ENCODE results near the gene PRDM15.

PRDM15 gene

DNA sequence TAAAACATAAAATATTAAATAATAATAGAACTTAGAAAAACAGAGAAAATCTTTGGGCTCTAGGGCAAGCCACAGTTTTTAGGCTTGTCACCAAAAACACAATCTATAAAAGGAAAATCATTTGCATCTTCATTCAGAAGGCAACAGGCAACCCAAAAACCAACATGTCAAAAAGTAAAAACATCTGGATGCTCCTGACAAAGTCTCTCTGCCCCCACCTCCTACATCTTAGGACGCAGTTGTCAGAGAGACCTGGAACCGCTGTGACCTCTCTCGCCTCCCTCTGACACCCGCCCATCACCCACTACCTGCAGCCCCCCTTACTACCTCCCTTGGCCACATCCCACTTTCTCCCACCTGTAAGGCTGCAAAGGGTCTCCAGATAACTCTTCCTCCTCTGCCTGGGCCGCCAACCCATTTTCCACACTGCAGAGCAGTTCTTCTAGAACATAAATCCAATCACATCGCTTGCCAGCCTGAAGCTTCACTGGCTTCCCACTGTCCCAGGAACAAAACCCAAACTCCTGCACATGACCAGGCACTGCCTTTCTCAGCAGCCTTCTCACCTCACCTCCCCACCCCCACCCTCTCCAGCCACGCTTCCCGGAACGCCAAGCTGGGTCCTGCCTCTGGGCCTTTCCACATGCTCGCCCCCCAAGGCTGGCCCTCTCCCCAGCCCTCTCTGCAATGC is 14.7 kb downstream of the PRDM15 start:
- no peak for DNase-seq (ENCODE audit: low spot score)

DNA sequence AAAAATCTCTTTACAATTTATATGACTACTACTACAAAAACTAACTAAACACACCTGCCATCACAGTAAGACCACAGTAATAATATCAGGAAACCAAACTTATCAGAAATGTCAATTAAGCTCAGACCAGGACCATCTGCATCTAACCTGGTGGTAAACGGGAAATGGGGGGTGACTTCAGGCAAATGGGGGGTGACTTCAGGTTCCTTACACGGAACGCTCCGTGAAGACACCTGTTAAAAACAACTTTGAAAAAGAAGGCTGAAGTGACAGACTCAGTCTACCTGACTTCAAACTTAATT is 15.8 kb downstream of the PRDM15 start:
- DNase-seq (ENCODE audit: low spot score), result no peak

DNA sequence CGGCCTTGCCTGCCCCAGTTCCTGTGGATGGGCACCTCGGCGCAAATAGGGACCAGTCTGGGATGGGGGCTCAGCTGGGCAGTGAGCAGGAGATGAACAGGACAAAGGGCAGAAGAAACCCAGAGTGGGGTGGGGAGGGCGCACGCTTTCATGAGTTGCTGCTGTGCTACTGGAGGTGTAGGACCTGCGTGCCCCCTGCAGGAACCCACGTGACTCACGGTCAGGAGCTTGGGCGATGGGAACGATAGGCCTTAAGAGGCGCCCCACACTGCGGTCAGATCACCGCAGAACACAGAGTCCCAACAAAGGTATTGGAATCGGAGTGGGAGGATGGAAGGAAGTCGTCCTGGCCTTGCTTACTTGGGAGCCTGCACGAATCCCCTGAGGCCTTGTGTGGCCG is 17.2 kb downstream of the PRDM15 start:
- DNase-seq (ENCODE audit: low spot score), result no peak

DNA sequence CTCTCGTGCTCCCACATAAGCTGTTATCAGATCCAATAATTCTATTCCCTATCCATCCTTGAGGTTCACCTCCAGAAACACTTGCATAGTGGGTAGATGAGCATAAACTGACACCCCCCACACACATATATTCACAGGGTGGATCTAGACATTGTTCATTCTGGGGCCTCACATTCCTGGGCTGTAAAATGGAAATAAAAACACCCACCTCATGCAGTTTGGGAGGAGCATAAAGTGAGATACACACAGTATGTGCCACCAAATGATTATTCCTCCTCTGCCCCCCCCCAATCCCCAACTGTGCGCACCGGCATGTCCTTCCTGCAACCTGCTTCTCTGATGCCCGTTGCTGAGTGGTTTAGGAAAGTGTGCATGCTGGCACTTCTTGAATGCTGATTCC is 17.9 kb downstream of the PRDM15 start:
- no peak for DNase-seq (ENCODE audit: low spot score)

GRCh38 chr21:41859297-41859980 is 19.7 kb downstream of the PRDM15 start:
- DNase-seq (ENCODE audit: low spot score), result no peak

DNA sequence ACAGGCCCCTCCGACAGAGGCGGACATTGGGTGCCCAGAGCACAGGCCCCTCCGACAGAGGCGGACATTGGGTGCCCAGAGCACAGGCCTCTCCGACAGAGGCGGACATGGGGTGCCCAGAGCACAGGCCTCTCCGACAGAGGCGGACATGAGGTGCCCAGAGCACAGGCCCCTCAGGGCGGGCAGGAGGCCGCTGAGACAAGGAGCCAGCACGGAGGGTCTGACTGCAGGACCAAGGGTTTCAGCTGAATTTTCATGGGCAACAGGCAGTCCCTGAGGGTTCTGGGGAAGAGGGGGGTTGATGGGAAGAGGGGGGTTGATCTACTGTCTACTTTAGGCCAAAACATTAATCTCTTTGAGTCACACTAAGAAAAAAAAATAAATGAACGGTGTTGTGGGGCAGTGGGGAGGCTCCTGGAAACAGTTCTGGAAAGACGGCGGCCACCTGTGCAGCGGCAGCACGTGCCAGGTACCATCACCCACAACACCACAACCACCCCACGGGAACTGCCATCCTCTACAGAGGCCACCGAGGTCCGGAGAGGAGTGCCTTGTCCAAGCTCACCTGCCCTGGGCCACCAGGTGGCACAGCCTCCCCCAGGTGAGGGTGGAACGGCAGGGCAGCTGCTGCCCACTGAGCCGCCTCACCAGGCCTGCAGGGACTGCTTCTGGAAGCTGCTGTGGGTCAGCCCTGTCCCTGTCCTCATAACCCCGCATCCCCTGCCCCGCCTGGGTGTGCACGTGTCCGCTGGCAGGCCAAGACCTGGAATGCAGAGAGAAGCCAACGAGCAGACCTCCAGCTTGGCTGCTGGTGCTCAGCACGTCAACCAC is 20.5 kb downstream of the PRDM15 start:
- DNase-seq (ENCODE audit: low spot score), result no peak

GRCh38 chr21:41857771-41858300 is 21.3 kb downstream of the PRDM15 start:
- no peak for DNase-seq (ENCODE audit: low spot score)

- no peak for DNase-seq (ENCODE audit: low spot score)
Observed at GRCh38 chr21:41856572-41856971, 22.6 kb downstream of the PRDM15 start.

- DNase-seq (ENCODE audit: low spot score), result no peak
Observed at GRCh38 chr21:41854426-41854995, 24.6 kb downstream of the PRDM15 start.

DNA sequence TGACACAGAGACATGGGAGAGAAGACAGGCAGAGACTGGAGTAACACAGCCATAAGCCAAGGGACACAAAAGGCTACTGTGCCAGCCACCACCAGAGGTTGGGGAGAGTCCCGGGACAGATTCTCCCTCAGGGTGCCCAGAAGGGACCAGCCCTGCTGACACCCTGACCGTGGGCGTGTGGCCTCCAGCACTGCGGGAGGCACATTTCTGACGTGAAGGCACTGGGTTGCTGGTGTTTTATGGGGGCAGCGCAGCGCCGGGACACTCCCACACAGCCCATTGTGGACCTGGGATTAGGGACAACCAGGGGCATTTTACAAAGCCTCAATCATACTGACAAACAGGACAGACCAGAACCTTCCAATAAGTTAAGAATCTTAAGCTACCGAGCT is 26.2 kb downstream of the PRDM15 start:
- no peak for DNase-seq (ENCODE audit: low spot score)

DNA sequence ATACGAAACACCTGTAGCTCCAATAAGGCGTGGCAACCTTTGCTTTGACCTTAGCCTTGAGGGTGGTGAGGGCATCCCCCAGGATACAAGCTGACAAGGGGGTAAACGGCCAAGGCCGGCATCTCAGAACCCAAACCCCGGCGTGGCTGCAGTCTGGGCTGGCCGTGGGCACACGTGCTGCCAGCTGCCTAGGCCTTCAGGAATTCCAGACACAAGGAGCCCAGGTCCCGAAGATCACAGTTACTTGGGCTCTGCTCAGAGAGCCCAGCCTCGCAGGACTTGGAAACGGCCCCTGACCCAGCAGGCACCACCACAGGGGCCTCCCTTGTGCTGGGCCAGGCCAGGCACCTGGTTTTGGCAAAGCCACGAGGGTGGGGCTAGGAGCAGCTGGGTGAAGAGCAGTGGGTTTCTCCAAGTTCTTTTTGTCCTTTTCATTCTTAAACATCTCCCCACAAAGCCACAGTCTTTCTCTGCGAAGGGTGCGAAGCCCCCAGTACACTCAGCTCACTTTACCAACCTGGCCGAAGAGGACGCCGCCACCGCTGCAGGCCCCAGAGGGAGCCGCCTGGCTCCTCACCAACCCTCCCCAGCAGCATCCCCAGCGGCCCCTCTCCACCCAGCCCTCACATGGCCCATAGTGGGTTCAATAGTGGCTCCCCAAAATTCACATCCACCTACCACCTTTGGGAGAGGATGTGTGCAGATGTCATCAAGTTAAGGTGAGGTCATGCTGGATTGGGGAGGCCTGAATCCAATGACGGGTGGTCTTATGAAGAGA is 26.8 kb downstream of the PRDM15 start:
- no peak for DNase-seq (ENCODE audit: low spot score)

- no peak for DNase-seq (ENCODE audit: low spot score)
Observed at GRCh38 chr21:41851090-41851790, 27.9 kb downstream of the PRDM15 start.

- no peak for DNase-seq (ENCODE audit: low spot score)
Observed at GRCh38 chr21:41850085-41850484, 29.1 kb downstream of the PRDM15 start.

DNA sequence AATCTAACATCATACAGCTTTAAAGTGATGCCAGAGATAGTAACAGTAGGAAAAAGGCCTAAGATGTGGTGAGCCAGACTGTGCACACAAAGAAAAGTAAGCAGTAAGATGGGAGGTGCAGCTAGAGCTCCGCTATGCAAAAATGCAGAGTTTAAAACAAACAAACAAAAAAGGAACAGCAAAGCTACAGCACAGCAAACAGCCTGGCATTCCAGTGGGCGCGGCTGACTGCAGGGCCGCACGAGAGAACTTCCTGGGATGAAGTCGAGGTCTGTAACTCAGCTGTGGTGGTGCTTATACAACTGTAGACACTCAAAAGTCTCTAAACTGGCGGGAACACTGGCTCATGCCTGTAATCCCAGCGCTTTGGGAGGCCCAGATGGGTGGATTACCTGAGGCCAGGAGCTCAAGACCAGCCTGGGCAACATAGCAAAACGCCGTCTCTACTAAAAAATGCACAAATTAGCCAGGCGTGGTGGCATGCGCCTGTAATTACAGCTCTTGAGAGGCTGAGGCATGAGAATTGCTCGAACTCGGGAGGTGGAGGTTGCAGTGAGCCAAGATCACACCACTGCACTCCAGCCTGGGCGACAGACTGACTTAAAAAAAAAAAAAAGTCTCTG is 30.1 kb downstream of the PRDM15 start:
- DNase-seq (ENCODE audit: low spot score), result no peak

DNA sequence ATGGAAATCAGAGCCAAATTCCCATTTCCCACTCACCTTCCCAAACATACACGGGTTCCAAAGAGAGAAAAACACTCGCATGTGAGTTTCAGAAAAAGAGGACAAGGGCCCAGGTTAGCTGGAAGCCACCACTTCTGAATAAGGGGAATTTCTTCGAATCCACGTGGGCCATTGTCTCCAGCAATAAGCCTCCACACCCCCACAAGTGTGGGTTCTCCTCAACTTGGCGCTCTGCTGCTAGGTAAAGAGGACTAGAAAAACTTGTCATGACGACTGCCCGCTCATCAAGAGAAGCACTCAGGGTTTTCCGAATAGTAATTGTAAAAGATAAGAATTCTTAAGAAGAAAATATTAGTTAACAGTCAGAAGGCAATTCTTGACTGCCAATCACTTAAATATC is 30.6 kb downstream of the PRDM15 start:
- DNase-seq (ENCODE audit: low spot score), result no peak

DNA sequence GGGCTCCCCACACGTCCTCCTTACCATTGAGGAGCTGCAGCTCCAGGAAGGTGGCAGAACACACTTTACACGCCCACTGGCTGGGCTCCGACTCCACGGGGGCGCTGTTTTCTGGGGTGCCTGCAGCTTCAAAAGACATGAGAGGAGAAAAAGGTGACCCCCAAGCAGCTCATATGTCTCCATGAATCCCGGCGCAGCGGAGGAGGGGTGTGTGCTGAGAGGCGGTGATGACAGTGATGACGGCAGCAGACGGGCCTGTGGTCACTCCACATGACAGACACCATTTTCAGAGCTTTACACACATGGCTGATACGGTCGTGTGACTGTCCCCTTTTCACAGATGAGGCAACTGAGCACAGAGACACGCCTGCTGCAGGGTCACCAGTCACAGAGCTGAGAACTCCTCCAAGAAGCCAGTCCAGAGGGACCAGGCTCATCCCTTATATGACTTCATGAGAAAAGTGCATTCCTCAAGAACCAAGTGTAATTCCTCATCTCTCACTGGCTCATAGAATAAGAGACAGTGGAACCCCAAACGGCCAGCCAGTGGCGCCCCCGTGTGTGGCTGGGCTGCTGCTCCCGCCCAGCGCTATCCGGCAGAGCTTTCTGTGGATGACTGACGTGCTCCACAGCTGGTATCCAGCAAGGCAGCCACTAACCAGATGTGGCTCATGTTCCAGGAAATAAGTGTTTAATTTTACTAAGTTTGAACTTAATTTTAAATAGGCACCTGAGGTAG is 31.9 kb downstream of the PRDM15 start:
- no peak for DNase-seq (ENCODE audit: low spot score)

DNA sequence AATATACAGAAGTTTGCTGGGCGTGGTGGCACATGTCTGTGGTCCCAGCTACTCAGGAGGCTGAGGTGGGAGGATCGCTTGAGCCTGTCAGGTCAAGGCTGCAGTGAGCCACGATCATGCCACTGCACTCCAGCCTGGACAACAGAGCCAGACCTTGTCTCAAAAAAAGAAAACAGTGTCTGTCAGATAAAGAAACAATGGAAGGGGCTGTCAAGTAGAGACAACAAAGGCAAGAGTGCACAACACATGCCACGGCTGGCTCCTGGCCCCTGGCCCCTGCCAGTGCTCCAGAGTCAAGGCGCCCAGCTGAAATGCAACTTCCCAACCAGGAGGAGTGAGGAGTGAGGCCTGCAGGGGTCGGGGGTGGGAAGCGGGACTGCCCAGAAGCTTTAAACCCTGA is 32.6 kb downstream of the PRDM15 start:
- DNase-seq (ENCODE audit: low spot score), result no peak

GRCh38 chr21:41846033-41846317 is 33.2 kb downstream of the PRDM15 start:
- no peak for DNase-seq (ENCODE audit: low spot score)

DNA sequence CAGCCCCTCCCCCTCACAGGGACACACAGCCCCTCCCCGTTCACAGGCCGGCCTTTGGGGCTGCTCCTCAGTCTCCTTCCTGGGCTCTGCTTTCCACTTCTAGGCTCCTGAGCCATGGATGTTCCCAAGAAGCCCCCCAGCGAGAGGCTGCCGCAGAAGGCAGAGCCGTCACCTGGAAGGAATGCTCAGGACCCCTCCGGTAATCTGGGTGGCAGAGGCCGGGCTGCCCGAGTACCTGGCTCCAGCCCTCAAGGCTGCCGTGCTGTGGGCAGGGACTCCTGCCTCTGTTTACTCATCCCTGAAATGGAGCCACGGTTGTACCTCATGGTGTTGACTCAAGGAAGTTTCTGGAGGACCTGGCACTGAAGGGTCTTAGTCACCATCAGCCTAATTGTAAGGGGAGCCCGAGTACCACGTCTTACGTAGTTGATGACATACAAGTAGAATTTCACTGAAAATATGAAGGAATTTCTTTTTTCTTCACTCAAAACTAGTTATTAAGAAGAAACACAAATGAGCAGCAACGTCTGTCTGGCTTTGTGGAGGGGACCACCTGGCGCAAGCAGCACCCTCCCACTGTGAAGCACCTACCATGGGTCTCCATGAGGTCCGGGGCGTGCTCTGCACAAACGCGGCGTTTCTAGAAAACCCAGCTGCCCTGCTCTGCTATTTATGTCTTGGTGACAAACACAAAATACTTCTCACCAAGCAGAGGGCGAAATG is 33.7 kb downstream of the PRDM15 start:
- no peak for DNase-seq (ENCODE audit: low spot score)

GRCh38 chr21:41843584-41843983 is 35.6 kb downstream of the PRDM15 start:
- DNase-seq (ENCODE audit: low spot score), result no peak
